HL-60/S4 treated with phorbol 12-myristate 13-acetate at 8.2 ng/mL for 4 days and 3 days (cell line): Measurements from ENCODE around the gene SLC30A2.

Source experiments
- in situ Hi-C: fragments of 300-500 bp; cut with MboI; formaldehyde crosslinking; loops from 2 replicates; pipeline ENCODE4 v1.15.0; 2022; ENCODE audit warnings: low sequenced_read_pairs

SLC30A2 gene

DNA sequence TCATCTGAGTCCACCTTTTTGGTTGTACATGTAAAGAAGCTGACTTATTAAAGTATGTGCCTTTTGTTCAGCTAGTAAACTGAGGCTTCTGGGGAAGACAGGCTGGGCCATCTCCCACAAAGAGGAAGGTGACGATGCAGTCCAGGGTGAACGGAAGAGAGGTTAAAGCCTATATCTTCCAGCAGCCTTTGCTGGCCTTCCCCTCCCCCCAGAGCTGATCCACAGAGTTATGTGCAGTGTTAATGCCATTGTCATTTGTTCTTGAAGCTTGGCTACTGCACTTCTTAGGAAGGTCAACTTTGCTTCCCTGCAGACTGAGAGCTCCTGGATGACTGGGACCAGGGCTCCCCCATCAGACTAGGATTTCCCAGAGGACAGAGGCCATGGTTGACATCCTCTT is 2.2 kb downstream of the SLC30A2 start:
- in situ Hi-C loops, result no loop called here

DNA sequence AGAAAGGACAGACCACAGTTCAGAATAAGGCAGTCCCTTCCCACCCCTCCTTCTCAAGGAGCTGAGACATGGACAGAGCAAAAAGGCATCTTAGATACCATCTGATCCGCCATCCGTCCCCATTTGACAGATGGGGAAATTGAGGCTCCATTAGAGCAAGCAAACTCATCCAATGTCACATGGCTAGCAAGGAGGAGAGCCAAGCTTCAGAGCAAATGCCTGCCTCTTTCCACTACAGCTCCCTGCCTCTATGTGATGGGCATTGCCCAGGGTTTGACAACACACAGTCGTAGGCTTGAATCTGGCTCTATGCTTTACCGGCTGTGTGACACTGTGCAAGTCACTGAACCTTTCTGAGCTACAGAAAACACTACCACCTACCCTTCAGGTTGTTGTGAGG is 3.9 kb downstream of the SLC30A2 start:
- in situ Hi-C loops, result no loop called here

DNA sequence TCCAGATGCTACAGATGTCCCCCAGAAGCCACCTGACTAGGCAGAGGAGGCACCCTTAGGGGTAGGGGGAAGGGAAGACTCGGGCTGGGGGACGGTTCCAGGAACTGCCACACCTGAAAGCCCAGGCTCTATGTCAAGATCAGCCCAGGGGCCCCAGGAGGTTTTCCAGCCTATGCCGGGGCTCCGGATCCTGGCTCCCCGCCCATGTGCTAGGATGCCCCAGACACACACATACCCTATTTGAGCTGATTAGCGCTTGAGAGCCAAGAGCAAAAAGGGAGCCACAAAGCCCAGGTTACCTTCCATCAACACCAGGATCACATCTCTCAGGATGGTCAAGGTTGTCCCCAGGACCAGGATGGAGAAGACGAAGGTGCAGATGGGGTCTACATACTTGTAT is 4.5 kb downstream of the SLC30A2 start:
- in situ Hi-C loops, result no loop called here

DNA sequence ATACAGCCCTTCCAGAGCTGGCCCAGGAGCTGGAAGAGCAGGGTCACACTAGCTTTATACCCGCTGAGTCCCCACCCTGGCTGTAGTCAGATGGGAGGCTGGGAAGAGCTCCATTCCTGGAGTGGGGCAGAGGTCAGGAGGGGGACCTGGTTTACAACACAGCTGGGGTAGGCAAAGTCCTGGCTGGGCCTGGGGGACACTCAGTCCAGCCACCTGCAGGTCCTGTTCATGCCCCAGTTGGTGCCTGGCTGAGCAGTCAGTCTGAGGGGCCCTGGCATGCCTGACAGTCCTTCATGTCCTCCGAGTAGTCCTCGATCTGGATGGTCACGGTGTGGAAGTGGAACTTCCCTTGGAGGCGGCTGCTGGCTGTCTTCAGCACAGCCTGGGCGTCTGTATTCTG is 7.0 kb downstream of the SLC30A2 start:
- in situ Hi-C loops, result no loop called here

DNA sequence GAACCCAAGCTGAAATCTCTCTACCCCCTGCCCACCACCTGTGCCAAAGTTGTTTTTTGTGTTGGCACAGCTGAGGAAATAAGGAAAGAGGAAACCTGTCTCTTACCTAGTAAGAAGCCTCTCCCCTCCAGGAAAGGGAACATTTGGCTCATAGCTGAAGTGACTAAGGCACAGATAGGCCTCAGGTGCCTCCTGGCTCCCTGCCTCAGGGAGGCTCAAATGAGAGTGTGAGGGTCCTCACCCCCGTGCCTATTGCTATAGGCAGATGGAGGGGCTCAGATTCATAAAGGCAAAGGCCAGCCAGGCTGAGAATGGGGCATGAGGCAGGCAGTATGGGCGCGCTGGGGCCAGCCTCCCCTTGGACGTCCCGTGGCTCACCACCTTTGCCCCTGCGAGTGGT is 7.4 kb downstream of the SLC30A2 start:
- in situ Hi-C loops, result no loop called here

DNA sequence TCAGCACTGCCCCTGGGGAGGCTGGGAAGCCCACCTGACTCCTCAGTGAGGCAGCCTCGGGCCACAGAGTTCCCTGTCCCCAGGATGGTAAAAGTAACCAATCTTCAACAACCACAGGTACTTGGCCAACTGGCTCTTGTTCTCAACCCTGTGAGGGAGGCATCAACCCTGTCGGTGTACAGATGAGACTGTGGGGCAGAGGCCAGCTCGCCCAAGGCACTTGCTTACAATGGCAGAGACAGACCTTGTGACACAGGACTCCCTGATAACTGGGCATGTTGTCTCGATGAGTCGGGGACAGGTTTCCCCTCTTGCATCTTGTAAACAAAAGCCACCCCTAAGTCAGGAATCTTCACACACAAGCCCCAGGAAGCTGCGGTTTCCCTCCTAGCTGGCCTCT is 8.0 kb downstream of the SLC30A2 start:
- in situ Hi-C loops, result no loop called here

DNA sequence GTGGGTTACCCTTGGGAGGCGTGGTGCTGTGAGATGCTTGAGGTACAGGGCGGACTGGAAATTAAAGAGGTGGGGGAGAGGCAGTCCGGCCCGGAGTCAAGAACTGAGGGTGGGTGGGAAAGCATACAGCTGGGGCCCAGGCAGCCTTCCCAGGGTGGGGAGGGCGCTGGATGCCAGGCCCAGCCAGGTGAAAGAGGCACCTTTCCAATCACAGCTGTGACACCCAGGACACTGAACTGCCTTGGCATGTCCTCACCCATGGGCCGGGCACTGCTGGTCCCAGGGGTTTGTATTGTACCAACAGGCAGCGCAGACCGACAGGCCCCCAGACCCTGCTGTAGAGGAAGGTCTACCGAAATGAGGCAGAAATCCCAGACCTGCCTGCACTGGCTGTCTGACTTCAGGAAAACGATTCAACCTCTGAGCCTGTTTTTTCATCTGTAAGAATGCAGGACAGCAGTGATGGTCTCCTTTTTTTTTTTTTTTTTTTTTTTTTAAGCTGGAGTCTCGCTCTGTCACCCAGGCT is 9.1 kb downstream of the SLC30A2 start:
- in situ Hi-C loops, result no loop called here

DNA sequence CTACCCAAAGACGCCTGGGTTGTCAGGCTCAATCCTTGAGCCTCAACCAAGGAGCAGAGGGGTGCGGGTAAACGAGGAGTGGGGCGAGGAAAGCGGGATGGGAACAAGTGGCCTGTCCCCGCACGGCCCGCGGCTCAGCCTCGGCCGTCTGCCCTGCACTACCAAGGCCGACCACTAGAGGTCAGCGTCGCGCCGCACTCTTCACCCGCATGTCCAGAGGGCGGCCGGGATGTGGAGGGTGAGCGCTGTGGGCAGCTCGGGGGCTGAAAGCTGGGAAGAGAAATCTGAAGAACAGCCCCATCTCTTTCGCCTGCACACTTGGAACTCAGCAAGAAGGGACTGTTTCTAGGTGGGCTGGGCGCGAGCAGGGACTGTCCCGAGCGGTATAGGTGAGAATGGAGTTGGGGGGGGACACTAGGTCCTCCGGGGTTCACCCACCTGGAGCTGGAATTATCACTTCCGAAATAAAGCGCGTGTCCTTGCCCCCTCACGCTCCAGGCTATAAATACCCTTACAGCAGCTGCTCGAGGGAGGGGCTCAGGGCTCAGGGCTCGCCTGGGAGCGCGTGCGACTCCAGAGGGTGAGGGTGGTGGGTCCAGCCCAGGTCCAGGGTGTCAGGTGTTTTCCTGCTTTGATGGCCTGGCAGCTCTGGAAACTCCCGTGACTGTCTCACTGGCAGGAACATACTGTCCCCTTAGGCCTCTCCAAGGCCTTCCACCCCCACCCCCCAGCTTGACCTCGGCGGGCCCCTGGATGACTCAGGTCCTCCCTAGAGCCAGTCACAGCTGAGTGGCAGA is 9.8 kb downstream of the SLC30A2 start:
- in situ Hi-C loops, result no loop called here

DNA sequence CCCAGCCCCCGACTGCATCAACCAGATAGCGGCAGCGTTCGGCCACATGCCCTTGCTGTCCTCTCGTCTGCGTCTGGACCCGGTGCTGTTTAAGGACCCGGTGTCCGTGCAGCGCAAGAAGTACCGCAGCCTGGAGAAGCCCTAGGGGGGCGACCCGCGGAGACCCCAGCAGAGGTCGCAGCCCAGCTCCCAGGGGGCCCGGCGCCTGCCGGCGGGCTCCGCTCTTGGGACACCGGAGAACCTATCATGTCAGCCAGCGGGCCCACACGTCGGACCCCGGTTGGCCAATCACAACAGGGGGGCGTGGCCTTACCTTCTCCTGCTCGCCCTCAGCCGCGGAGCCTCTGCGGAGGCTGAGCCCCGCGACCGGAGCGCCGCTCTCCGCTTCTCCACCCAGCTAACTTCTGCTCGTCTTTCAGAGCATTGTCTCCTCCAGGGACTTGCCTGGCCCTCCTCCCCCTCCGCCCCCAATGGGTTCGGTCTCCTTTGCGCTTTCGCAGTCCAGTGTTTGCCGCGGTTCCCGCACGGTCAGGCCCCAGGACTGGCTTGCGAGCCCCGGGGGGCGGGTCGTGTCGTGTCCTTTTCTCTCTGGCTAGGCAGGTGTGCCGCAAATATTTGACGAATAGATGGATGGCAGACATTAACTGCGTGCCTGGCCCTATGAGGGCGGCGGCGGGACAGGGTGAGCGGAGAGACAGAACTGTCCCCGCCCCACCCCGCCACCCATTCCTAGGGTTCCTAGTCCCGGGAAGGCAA is 10.5 kb downstream of the SLC30A2 start:
- in situ Hi-C loops, result no loop called here

DNA sequence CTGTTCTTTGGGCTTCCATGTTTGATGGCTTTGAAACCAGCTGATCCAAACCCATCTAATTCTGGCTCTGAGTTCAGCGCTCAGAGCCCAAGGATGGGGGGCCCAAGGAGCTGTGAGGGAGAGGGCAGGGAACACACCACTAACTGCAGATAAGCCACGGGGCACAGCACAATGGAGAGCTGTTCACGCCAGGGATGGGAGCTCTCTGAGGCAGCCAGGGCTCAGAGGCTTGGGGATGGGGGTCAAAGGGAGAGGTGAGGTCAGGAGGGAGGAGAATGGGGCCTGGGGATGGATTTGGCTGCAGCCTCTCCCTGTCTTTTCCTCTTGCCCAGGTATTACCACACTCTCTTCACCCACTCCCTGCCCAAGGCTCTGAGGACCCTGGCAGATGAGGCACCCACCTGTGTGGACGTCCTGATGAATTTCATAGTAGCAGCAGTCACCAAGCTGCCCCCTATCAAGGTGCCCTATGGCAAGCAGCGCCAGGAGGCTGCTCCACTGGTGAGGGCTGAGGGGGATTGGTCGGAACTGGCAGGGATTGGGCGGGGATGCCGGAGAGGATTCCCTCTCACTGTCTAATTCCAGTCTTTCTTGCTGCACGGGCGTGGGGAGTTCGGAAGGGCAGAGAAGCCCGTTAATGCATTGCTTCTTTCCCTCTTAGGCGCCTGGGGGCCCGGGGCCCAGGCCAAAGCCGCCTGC is 11.3 kb downstream of the SLC30A2 start:
- in situ Hi-C loops, result no loop called here

DNA sequence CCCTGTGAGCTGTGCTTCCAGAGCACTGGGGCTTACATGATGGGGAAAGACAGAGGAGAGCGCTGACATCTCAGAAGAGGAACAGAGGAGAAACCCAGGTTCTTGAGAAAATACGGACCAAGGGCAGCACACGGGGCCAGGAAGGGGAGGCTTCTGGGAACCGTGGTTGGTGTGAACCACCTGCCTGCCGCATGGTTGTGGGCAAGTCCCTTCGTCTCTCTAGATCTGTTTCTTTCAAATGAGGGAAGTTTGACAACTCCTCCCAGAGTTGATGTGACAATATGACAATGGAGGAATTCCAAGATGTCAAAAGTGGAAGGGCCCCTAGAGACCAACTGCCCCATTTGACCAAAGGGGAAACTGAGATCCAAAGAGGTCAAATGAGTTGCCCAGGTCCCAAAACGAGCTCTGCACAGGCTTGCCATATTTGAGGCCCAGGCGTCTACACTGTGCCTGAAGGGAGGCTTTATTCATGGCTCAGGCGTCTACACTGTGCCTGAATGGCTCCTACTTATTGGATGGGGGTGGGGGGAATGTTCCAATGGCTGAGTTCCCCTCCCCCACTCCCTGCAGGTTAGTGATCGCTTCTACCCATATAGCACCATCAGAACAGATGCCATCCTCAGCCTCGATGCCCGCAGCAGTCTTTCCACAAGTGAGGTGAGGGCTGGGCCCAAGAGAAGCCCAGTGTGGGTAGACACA is 13.1 kb downstream of the SLC30A2 start:
- in situ Hi-C loops, result no loop called here

DNA sequence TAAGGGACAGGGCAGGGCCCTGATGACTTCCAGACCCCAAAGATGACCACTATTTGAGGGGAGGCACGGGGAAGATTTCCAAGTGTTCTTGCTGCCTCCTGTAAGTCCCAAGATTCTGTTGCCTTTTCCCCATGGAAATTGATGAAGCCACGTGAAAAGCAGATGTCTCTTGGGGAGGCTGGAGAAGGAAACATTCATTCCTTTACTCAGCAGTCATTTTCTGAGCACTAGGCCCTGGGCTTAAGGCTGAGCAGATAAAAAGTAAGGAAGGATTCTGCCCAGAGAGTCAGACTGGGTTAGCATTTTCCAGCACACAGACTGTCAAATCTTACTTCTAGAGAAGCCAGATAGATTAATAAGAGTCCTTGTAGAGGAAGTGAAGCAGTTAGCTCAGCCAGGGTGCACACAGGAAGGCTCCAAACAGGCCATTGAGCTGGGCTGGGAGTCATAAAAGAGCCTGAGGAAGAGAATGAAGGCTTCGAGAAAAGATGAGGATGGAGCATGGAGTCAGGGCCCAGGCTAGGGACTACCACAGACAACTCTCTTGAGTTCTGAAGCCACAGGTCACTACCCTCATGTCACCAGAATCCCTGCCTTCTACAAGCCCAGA is 14.2 kb downstream of the SLC30A2 start:
- in situ Hi-C loops, result no loop called here

DNA sequence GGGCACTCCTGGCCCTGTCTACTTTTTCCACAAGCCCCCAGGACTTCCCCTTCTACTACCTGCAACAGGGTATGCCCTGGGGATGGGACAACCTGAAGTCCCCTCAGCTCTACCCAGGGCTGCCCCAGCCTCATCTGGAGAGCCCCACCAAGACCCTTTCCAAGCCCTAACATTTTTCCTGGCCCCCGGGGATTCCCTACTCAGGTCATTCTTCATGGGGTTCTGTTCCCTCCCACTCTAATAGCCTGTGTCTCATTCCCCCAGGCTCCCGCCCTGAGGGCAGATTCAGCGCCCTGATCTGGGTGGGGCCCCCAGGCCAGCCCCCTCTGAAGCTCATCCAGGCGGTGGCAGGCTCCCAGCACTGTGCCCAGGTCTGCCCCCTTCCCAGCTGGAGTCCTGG is 14.7 kb downstream of the SLC30A2 start:
- in situ Hi-C loops, result no loop called here

DNA sequence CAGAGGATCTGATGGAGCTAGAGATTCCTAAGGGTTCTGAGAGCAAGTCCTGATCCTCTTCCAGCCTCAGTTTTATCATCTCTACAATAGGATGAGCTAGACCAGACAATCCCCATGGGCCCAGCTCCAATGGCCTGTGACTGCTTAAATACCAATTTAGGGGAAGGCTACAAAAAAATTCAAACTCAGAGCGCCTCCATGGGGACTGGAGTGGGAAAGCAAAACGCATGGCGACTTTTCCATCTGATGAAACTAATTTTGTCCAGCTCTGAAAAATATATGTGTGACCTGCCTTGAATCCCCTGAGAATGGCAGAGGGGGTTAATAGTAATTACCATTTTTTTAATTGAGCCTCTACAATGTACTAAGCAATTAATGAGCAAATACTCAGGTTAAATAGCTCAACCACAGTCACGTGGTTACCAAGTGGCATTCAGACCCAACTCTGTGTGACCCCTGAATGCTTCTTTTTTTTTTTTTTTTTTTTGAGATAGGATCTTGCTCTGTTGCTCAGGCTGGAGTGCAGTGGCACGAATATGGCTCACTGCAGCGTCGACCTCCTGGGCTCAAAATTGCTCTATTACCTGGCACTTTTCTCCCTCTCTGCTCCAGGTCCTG is 15.9 kb downstream of the SLC30A2 start:
- in situ Hi-C loops, result no loop called here

DNA sequence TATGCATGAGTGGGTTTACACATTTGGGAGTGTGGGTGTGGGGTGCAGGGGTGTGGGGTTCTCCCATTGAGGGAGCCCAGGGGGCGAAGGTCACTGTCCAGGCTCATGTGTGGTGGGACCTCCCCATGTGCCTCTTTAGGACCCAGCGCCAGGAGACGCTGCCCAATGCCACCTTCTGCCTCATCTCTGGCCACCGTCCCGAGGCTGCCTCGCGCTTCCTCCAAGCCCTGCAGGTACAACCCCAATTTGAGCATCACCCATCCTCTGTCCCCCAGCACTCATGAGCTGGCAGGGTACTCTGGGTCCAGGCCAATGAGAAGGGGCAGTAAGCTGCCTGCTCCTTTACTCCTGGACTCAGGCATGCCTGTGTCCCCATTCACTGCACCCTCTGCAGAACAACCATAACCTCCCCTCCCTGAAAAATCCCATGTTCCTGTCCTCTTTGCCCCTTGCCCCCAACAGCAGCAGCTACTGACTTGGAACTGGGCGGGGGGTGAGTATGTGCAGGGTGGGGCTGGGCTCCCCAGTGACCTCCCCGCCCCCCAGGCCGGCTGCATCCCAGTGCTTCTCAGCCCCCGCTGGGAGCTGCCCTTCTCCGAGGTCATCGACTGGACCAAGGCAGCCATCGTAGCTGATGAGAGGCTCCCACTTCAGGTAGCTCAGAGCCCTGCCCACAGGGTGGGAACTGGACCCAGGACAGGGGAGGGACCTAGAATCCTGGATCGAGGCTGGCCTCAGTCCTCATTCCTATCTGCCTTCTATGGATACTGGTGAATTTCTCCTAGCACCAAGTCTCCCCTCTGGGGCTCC is 16.7 kb downstream of the SLC30A2 start:
- in situ Hi-C loops, result no loop called here

DNA sequence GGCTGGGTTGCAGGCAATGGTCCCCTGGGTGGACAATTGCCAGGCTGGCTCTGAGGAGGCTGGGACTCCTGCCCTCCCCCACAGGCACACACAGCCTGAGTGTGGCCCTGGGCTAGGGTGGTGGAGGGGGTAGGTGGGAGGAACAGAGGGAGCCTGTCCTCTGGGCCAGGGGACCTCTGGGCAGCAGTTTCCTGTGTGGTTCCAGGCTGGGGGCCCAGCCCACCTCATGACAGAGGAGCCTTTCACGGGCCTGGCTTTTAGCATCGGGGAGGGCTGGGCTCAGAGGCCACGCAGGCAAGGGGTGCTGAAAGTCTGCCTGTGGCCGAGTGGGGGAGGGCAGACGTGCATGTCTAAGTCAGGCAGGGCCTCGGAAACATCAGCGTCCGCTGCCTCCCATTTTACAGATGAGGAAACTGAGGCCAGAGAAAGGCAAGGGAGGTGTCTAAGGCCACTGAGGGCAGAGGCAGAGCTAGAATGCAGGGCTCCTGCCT is 17.4 kb downstream of the SLC30A2 start:
- in situ Hi-C loops, result no loop called here

DNA sequence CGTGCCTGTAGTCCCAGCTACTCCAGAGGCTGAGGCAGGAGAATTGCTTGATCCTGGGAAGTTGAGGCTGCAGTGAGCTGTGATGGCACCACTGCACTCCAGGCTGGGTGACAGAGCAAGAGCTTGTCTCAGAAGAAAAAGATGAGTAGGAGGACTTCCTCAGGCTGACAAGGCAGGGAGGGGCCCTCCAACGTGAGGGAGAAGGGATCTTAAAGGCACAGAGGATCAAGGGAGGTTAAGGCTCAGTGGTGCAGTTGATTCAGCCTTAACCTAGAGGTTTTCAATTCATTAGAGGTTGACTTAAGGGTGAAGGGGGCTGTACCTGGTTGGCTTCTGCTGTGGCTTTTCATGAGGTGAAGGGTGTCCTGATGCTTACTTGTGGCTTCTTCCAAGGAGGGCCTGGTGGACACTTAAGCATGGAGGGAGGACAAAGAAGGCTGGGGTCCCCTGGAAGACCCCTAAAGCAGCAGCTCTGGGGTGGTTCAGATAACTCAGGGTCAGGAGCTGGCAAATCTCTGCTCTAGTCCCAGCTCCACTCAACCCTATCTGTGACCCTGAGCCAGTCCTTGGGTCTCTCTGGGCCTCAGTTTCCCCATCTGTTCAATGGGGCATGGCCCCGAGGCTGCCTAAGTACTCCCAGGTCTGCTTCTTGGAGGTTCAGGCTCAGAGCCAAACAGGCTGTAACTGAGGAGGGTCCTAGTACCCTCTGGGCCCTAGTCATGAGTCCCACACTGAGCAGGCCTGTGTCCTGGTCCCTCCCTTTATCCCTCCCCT is 18.0 kb downstream of the SLC30A2 start:
- in situ Hi-C loops, result no loop called here

DNA sequence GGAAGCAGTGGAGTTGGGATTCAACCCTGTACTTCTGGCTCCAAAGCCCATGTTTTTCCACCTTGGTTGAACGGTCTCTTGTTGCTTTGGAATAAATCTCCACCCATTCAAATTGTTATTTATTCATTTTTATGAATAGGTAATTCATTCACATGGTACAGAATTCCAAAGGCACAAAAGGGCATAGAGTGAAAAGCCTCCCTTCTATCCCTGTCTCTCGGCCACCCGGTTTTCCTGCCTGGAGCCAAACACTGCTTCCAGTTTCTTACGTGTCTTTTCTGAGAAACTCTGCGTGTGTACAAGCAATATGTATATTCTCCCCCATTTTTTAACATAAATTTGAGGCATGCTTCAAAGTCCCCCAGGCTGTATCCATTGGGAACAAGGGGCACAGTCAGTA is 20.4 kb downstream of the SLC30A2 start:
- in situ Hi-C loops, result no loop called here
